Liver (tissue), 10 donors: Measurements from ENCODE around the gene FRAS1. TPM values are rescaled to one million over a fixed set of nuclear protein-coding genes. Genes with fewer than 3 reads are reported as not detected.

ENCODE experiments used
- DNase-seq: peaks from one replicate; pipeline ENCODE4 v3.0.0-alpha.2; 2017; ENCODE audit warnings: low spot score
- H3K27ac ChIP-seq, 2 donors: one replicate each; pipeline ENCODE4 v1.7.0; 2013; ENCODE audit warnings: inconsistent platforms in 2 of 2, low read length in 2 of 2, control low read depth in 1 of 2, low read depth in 1 of 2, mild to moderate bottlenecking in 1 of 2
- H3K27me3 ChIP-seq, 4 donors: one replicate each; pipeline versions ENCODE4 v1.6.1 to v1.7.0; 2013; ENCODE audit warnings: low read length in 3 of 4, inconsistent platforms in 1 of 4, mild to moderate bottlenecking in 1 of 4, moderate library complexity in 1 of 4; ENCODE audit not compliant: control insufficient read depth in 4 of 4, insufficient read depth in 4 of 4
- H3K36me3 ChIP-seq, 4 donors: one replicate each; pipeline versions ENCODE4 v1.6.1 to v1.7.0; 2013; ENCODE audit warnings: low read length in 3 of 4, mild to moderate bottlenecking in 3 of 4, low read depth in 1 of 4, moderate library complexity in 1 of 4; ENCODE audit not compliant: control insufficient read depth in 4 of 4, insufficient read depth in 3 of 4
- H3K4me1 ChIP-seq, 4 donors: one replicate each; pipeline versions ENCODE4 v1.6.1 to v1.7.0; 2013; ENCODE audit warnings: low read length in 3 of 4, mild to moderate bottlenecking in 3 of 4, moderate library complexity in 1 of 4; ENCODE audit not compliant: control insufficient read depth in 4 of 4, insufficient read depth in 4 of 4
- H3K4me3 ChIP-seq, 3 donors: one replicate each; pipeline versions ENCODE4 v1.6.1 to v1.7.0; 2013; ENCODE audit warnings: low read length in 3 of 3, control low read depth in 1 of 3, low read depth in 1 of 3, mild to moderate bottlenecking in 1 of 3
- H3K9ac ChIP-seq, 2 donors: one replicate each; pipeline ENCODE4 v1.7.0; 2013; ENCODE audit warnings: low read length in 2 of 2, mild to moderate bottlenecking in 2 of 2, moderate library complexity in 2 of 2, control low read depth in 1 of 2, low read depth in 1 of 2
- H3K9me3 ChIP-seq, 4 donors: one replicate each; pipeline versions ENCODE4 v1.6.1 to v1.7.0; 2013; ENCODE audit warnings: low read length in 3 of 4; ENCODE audit not compliant: control insufficient read depth in 4 of 4
- ATF3 ChIP-seq: IDR thresholded peaks from 2 replicates; pipeline ENCODE4 v1.6.1; 2016; ENCODE audit warnings: antibody characterized with exemption
- EGR1 ChIP-seq, 2 donors: IDR thresholded peaks; 2 replicates each; pipeline ENCODE4 v1.6.1; 2016 to 2018; ENCODE audit warnings: antibody characterized with exemption in 2 of 2, low read depth in 2 of 2
- FOXA2 ChIP-seq: IDR thresholded peaks from 2 replicates; pipeline ENCODE4 v1.6.1; 2016; ENCODE audit warnings: antibody characterized with exemption
- GABPA ChIP-seq, 2 donors: IDR thresholded peaks in 1 of 2; conservative IDR thresholded peaks in 1 of 2; 2 replicates each; pipeline ENCODE4 v1.6.1; 2016; ENCODE audit warnings: antibody characterized with exemption in 2 of 2, mild to moderate bottlenecking in 1 of 2, moderate library complexity in 1 of 2
- JUND ChIP-seq, 2 donors: IDR thresholded peaks; 2 replicates each; pipeline ENCODE4 v1.6.1; 2016; ENCODE audit warnings: antibody characterized with exemption in 2 of 2
- NR2F2 ChIP-seq: IDR thresholded peaks from 2 replicates; pipeline ENCODE4 v1.6.1; 2016; ENCODE audit warnings: antibody characterized with exemption
- REST ChIP-seq: IDR thresholded peaks from 2 replicates; pipeline ENCODE4 v1.6.1; 2016; ENCODE audit warnings: antibody characterized with exemption, mild to moderate bottlenecking
- WGBS: extraction: QIAGEN DNeasy Blood & Tissue Kit; methylation state at CpG from one replicate; pipeline ENCODE4 v1.1.7; 2013; 5-methylcytosine and 5-hydroxymethylcytosine counted together
- polyA plus RNA-seq, 2 donors: library from polyadenylated mRNA; stranded (reverse) in 1 of 2; unstranded in 1 of 2; fragments of 200-250 nt in 1 of 2; fragments of >200 nt in 1 of 2; fragmentation: Nextera tagmentation in 1 of 2; extraction: Ambion mirVana in 1 of 2; gene quantifications; one replicate each; pipeline versions ENCODE4 v1.2.1 to v1.2.3, GENCODE V29; 2013 to 2015
- small RNA-seq: library from RNA; depleted of rRNA; stranded (forward); fragments of <200 nt; gene quantifications from one replicate; pipeline ENCODE3, GENCODE V24; 2014
- total RNA-seq, 2 donors: library from RNA; depleted of rRNA; stranded (reverse); fragments of >200 nt; gene quantifications; one replicate each; pipeline ENCODE4 v1.2.3, GENCODE V29; 2014
- TF ChIP-seq, protein P1 (sequence below): fragments of 150-350 bp; IDR thresholded peaks from 2 replicates; pipeline ENCODE4 v1.5.1; 2017; ENCODE audit warnings: improper control_type of control experiment, low read depth, low read length; ENCODE audit not compliant: missing input control
- TF ChIP-seq, protein P2 (sequence below): IDR thresholded peaks from 2 replicates; pipeline ENCODE4 v1.6.1; 2016; ENCODE audit warnings: antibody characterized with exemption
- donor health status: healthy.
- donor health status: healthy.
- donor health status: healthy.
- donor health status: healthy.
- donor health status: healthy.

The FRAS1 gene
- total and polyA plus RNA-seq, 4 donors, result 0.08 to 6.0 (median 1.1) TPM

DNA sequence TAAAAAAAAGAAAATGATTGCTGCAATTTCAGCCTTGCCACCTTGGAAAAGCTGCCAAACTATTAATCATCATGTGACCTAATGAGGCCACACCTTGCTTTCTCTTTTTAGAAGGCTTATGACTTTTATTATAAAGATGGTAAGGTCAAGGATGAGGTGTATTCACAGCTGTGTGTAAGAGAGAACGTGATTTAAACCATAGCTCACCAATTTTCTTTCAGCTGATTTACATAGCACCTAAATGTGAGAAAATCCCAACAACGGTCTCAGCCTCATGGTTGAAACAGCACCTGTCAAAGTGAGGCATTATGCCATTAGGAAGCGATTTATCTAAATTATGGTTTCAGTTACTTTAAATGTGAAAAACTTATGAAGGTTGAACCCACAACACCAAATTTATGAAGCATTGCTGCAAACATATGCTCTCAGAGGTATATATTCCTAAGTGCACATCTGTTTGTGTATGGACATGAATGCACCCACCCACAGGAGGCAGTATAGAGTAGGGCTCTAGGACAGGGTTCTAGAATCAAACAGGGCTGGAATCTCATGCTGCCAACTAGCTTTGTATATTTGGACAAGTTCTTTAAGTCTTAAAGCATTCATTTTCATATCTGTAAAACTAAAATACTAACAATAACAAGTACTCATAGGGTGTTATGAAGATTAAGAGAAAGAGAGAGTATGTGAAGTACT, 535.1 kb downstream of the FRAS1 start:
- WGBS, result 84% methylated on average over 3 of the region's 3 CpGs
- Histone ChIP-seq H3K9ac (no peak overlapping the region), H3K9me3 (no peaks in the 10 kb centered on the region), H3K4me1 (no peaks in the 10 kb centered on the region), H3K36me3 (no peaks in the 10 kb centered on the region), H3K4me3 (no peak overlapping the region), H3K27ac (no peak overlapping the region), H3K27me3 (no peaks in the 10 kb centered on the region)
- DNase-seq, result peak; percentile 55
- TF ChIP-seq JUND (IDR thresholded peaks at IDR 0.05), result no peak
- no peak for TF ChIP-seq FOXA2
- no peak for TF ChIP-seq REST
- no peak for TF ChIP-seq NR2F2
- TF ChIP-seq, protein P1, sequence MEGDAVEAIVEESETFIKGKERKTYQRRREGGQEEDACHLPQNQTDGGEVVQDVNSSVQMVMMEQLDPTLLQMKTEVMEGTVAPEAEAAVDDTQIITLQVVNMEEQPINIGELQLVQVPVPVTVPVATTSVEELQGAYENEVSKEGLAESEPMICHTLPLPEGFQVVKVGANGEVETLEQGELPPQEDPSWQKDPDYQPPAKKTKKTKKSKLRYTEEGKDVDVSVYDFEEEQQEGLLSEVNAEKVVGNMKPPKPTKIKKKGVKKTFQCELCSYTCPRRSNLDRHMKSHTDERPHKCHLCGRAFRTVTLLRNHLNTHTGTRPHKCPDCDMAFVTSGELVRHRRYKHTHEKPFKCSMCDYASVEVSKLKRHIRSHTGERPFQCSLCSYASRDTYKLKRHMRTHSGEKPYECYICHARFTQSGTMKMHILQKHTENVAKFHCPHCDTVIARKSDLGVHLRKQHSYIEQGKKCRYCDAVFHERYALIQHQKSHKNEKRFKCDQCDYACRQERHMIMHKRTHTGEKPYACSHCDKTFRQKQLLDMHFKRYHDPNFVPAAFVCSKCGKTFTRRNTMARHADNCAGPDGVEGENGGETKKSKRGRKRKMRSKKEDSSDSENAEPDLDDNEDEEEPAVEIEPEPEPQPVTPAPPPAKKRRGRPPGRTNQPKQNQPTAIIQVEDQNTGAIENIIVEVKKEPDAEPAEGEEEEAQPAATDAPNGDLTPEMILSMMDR, result no peak
- TF ChIP-seq, protein P2, sequence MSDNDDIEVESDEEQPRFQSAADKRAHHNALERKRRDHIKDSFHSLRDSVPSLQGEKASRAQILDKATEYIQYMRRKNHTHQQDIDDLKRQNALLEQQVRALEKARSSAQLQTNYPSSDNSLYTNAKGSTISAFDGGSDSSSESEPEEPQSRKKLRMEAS, result no peak
- no peak for TF ChIP-seq ATF3
- TF ChIP-seq GABPA (IDR thresholded peaks at IDR 0.05 in 1 of 2, conservative IDR thresholded peaks at IDR 0.05 in 1 of 2), result no peak
- no peak for TF ChIP-seq EGR1 (IDR thresholded peaks at IDR 0.05; ENCODE audit: low read depth in 2 of 2)

Small RNA genes within 50 kb of the gene (small RNA-seq; reads per million reads assigned to genes)
- gene AC114801.3, result not detected

Other genes starting within 250 kb of the FRAS1 start
- gene CNOT6L, start 238.0 kb upstream of the FRAS1 start, total RNA-seq, result 10 to 100 TPM; 14.8 to 17.7 TPM
- gene CNOT6L, start 238.0 kb upstream of the FRAS1 start, polyA plus RNA-seq, result 1 to 10 TPM; 4.4 to 6.2 TPM
- 10 to 100 TPM; 10.5 to 16.6 TPM for gene MRPL1, start 194.5 kb upstream of the FRAS1 start, total RNA-seq
- 10 to 100 TPM; 15.7 to 20.6 TPM for gene MRPL1, start 194.5 kb upstream of the FRAS1 start, polyA plus RNA-seq